HEK293 (cell line): ENCODE data around the gene SOX5.

Experiments used
- HOXC10 ChIP-seq: sonication (generic); formaldehyde crosslinking; IDR thresholded peaks from 2 replicates; pipeline ENCODE4 v1.8.1; 2023; ENCODE audit warnings: mild to moderate bottlenecking, missing genetic modification reagents
- ZNF112 ChIP-seq: fragments of 450-650 bp; formaldehyde crosslinking; IDR thresholded peaks from 2 replicates; pipeline ENCODE4 v1.5.0; 2017; ENCODE audit warnings: missing biosample characterization, missing genetic modification characterization
- ZNF121 ChIP-seq: fragments of 450-650 bp; formaldehyde crosslinking; IDR thresholded peaks from 2 replicates; pipeline ENCODE4 v1.5.1; 2016; ENCODE audit warnings: missing biosample characterization, missing genetic modification characterization
- ZNF175 ChIP-seq: fragments of 450-650 bp; formaldehyde crosslinking; IDR thresholded peaks from 2 replicates; pipeline ENCODE4 v1.5.1; 2016; ENCODE audit warnings: missing biosample characterization, missing genetic modification characterization
- ZNF423 ChIP-seq: fragments of 450-650 bp; formaldehyde crosslinking; IDR thresholded peaks from 2 replicates; pipeline ENCODE4 v1.5.1; 2016; ENCODE audit warnings: missing biosample characterization, missing genetic modification characterization
- ZNF701 ChIP-seq: fragments of 450-650 bp; formaldehyde crosslinking; IDR thresholded peaks from 2 replicates; pipeline ENCODE4 v1.5.1; 2016; ENCODE audit warnings: missing biosample characterization, missing genetic modification characterization
- ZNF777 ChIP-seq: fragments of 450-650 bp; formaldehyde crosslinking; IDR thresholded peaks from 2 replicates; pipeline ENCODE4 v1.5.1; 2017; ENCODE audit warnings: missing biosample characterization, missing genetic modification characterization, borderline replicate concordance
- TF ChIP-seq, protein P1 (sequence below): fragments of 450-650 bp; formaldehyde crosslinking; IDR thresholded peaks from 2 replicates; pipeline ENCODE4 v1.5.1; 2016; ENCODE audit warnings: missing biosample characterization, missing genetic modification characterization
- TF ChIP-seq, protein P2 (sequence below): fragments of 450-650 bp; formaldehyde crosslinking; IDR thresholded peaks from 2 replicates; pipeline ENCODE4 v1.5.1; 2016; ENCODE audit warnings: missing biosample characterization, missing genetic modification characterization
- TF ChIP-seq, protein P3 (sequence below): fragments of 450-650 bp; IDR thresholded peaks from 2 replicates; pipeline ENCODE4 v1.5.1; 2018; ENCODE audit warnings: missing biosample characterization, missing genetic modification characterization

DNA sequence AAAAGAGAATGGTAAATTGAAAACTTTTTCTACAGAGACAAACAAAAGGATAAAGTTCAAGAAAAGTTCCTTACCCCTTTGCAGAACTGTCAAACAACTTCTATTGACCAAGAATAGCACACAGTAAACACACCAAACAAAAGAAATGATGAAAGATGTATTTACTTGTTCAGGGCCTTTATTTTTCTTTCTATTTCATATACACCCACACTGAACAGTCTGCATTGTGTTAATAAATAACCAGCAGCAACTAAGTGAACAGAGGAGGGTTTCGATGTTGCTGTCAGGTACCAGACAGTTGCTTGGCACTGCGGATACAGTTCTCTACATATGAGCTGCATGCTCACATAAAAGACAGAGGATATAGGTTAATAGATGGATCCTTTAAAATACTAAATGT lies 122.1 kb downstream of the SOX5 start:
- TF ChIP-seq ZNF112 (tag by site-specific recombination) (no peak), ZNF777 (no peak), HOXC10 (CRISPR knock-in tag) (no peak), ZNF701 (tag by site-specific recombination) (no peak), ZNF121 (tag by site-specific recombination) (no peak), ZNF423 (tag by site-specific recombination) (no peak), ZNF175 (tag by site-specific recombination) (no peak)
- TF ChIP-seq, protein P1, sequence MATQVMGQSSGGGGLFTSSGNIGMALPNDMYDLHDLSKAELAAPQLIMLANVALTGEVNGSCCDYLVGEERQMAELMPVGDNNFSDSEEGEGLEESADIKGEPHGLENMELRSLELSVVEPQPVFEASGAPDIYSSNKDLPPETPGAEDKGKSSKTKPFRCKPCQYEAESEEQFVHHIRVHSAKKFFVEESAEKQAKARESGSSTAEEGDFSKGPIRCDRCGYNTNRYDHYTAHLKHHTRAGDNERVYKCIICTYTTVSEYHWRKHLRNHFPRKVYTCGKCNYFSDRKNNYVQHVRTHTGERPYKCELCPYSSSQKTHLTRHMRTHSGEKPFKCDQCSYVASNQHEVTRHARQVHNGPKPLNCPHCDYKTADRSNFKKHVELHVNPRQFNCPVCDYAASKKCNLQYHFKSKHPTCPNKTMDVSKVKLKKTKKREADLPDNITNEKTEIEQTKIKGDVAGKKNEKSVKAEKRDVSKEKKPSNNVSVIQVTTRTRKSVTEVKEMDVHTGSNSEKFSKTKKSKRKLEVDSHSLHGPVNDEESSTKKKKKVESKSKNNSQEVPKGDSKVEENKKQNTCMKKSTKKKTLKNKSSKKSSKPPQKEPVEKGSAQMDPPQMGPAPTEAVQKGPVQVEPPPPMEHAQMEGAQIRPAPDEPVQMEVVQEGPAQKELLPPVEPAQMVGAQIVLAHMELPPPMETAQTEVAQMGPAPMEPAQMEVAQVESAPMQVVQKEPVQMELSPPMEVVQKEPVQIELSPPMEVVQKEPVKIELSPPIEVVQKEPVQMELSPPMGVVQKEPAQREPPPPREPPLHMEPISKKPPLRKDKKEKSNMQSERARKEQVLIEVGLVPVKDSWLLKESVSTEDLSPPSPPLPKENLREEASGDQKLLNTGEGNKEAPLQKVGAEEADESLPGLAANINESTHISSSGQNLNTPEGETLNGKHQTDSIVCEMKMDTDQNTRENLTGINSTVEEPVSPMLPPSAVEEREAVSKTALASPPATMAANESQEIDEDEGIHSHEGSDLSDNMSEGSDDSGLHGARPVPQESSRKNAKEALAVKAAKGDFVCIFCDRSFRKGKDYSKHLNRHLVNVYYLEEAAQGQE (tag by site-specific recombination) = no peak
- TF ChIP-seq, protein P2, sequence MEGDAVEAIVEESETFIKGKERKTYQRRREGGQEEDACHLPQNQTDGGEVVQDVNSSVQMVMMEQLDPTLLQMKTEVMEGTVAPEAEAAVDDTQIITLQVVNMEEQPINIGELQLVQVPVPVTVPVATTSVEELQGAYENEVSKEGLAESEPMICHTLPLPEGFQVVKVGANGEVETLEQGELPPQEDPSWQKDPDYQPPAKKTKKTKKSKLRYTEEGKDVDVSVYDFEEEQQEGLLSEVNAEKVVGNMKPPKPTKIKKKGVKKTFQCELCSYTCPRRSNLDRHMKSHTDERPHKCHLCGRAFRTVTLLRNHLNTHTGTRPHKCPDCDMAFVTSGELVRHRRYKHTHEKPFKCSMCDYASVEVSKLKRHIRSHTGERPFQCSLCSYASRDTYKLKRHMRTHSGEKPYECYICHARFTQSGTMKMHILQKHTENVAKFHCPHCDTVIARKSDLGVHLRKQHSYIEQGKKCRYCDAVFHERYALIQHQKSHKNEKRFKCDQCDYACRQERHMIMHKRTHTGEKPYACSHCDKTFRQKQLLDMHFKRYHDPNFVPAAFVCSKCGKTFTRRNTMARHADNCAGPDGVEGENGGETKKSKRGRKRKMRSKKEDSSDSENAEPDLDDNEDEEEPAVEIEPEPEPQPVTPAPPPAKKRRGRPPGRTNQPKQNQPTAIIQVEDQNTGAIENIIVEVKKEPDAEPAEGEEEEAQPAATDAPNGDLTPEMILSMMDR = no peak
- TF ChIP-seq, protein P3, sequence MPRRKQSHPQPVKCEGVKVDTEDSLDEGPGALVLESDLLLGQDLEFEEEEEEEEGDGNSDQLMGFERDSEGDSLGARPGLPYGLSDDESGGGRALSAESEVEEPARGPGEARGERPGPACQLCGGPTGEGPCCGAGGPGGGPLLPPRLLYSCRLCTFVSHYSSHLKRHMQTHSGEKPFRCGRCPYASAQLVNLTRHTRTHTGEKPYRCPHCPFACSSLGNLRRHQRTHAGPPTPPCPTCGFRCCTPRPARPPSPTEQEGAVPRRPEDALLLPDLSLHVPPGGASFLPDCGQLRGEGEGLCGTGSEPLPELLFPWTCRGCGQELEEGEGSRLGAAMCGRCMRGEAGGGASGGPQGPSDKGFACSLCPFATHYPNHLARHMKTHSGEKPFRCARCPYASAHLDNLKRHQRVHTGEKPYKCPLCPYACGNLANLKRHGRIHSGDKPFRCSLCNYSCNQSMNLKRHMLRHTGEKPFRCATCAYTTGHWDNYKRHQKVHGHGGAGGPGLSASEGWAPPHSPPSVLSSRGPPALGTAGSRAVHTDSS (tag by site-specific recombination) = no peak
